NB4 (cell line): ENCODE results near the gene SLC8A2.
A peak's percentile ranks its signal among the peaks of the same experiment; 100 is the strongest.

Experiments used
- CTCF ChIP-seq: IDR thresholded peaks from one replicate; pipeline ENCODE4 v1.5.1; 2012; ENCODE audit warnings: low read depth, low read length
- MAX ChIP-seq: IDR thresholded peaks from 2 replicates; pipeline ENCODE4 v1.6.1; 2011; ENCODE audit warnings: low read depth, low read length

DNA sequence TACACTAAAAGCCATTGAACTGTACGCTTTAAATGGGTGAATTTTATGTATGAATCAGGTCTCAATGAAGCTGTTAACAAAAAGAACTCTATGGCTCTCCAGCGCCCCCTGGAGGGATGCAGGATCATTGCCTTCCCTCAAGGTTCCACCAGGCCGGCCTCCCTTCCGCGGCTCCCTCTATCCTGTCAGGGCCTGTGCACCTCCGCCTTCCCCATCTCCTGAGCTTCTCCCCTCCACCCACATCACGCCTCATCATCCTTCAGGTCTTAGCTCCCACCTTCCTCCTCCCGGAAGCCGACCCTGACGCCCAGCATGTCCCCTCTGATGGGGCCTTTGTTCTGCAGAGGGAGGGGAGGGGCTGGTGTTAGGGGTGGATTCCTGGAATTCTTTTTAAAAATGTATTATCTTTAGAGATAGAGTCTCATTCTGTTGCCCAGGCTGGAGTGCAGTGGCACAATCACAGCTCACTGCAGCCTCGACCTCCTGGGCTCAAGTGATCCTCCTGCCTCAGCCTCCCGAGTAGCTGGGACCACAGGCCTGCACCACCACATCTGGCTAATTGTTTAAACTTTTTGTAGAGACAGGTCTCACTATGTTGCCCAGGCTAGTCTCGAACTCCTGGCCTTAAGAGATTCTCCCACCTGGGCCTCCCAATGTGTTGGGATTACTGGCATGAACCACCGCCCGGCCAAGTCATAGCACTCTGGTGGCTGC, 80.0 kb downstream of the SLC8A2 start:
- TF ChIP-seq CTCF (peak; percentile 100), MAX (0 out of 2 replicates have a peak, but pooled peaks have one; percentile 29)
